HEK293 (cell line): ENCODE measurements around the gene KIF13A.

Source experiments
- CTCF ChIA-PET: fragments of 350-600 bp; formaldehyde crosslinking; extraction: SDS; loops from one replicate; lab custom pipeline; 2021; ENCODE audit warnings: antibody characterized with exemption; lab: Yijun Ruan, JAX
- POLR2A ChIA-PET: fragments of 300-600 bp; formaldehyde crosslinking; extraction: SDS; loops from one replicate; lab custom pipeline; 2020; ENCODE audit warnings: antibody characterized with exemption, inconsistent platforms; lab: Yijun Ruan, JAX
- H3K27ac ChIP-seq: fragments of 200-500 bp; sonication (Bioruptor generic); 2 replicates; pipeline ENCODE4 v1.5.1; 2014; ENCODE audit warnings: low read depth, low read length, control low read depth, inconsistent platforms; ENCODE audit errors: extremely low read depth
- H3K36me3 ChIP-seq, 2 experiments: fragments of 200-500 bp in 1 of 2; sonication (Bioruptor generic) in 1 of 2; 1 replicate in 1 of 2; 2 replicates in 1 of 2; pipeline ENCODE4 v1.5.1; 2014 to 2017; ENCODE audit warnings: inconsistent platforms in 2 of 2, low read length in 2 of 2; ENCODE audit not compliant: control insufficient read depth in 2 of 2, insufficient read depth in 1 of 2
- H3K4me1 ChIP-seq: fragments of 200-500 bp; sonication (Bioruptor generic); 2 replicates; pipeline ENCODE4 v1.5.1; 2014; ENCODE audit warnings: mild to moderate bottlenecking, low read length, inconsistent platforms; ENCODE audit not compliant: control insufficient read depth, insufficient read depth
- H3K4me3 ChIP-seq: 2 replicates; pipeline ENCODE4 v1.5.1; 2011; ENCODE audit warnings: low read depth, mild to moderate bottlenecking, control low read depth, low read length, moderate library complexity
- H3K9me3 ChIP-seq: fragments of 200-500 bp; sonication (Bioruptor generic); 2 replicates; pipeline ENCODE4 v1.5.1; 2014; ENCODE audit warnings: low read depth, low read length, inconsistent platforms; ENCODE audit not compliant: control insufficient read depth, insufficient read depth
- EGR2 ChIP-seq: fragments of 450-650 bp; formaldehyde crosslinking; IDR thresholded peaks from 2 replicates; pipeline ENCODE4 v1.5.1; 2016; ENCODE audit warnings: low read depth, missing biosample characterization, missing genetic modification characterization
- INSM2 ChIP-seq: fragments of 450-650 bp; formaldehyde crosslinking; IDR thresholded peaks from 2 replicates; pipeline ENCODE4 v1.5.1; 2016; ENCODE audit warnings: missing biosample characterization, missing genetic modification characterization
- KLF1 ChIP-seq: fragments of 450-650 bp; formaldehyde crosslinking; IDR thresholded peaks from 2 replicates; pipeline ENCODE4 v1.5.1; 2016; ENCODE audit warnings: missing biosample characterization, missing genetic modification characterization
- KLF10 ChIP-seq: fragments of 450-650 bp; IDR thresholded peaks from 2 replicates; pipeline ENCODE4 v1.5.1; 2018; ENCODE audit warnings: missing biosample characterization, mild to moderate bottlenecking, missing genetic modification characterization
- KLF16 ChIP-seq: fragments of 450-650 bp; formaldehyde crosslinking; IDR thresholded peaks from 2 replicates; pipeline ENCODE4 v1.5.1; 2017; ENCODE audit warnings: missing biosample characterization, missing genetic modification characterization
- OSR2 ChIP-seq: fragments of 450-650 bp; formaldehyde crosslinking; IDR thresholded peaks from 2 replicates; pipeline ENCODE4 v1.5.1; 2016; ENCODE audit warnings: missing biosample characterization, missing genetic modification characterization
- SALL2 ChIP-seq: fragments of 450-650 bp; formaldehyde crosslinking; IDR thresholded peaks from 2 replicates; pipeline ENCODE4 v1.5.0; 2017; ENCODE audit warnings: missing biosample characterization, mild to moderate bottlenecking, missing genetic modification characterization, borderline replicate concordance
- ZBTB6 ChIP-seq: fragments of 450-650 bp; formaldehyde crosslinking; IDR thresholded peaks from 2 replicates; pipeline ENCODE4 v1.5.1; 2017; ENCODE audit warnings: missing biosample characterization, missing genetic modification characterization
- ZNF37A ChIP-seq: fragments of 450-650 bp; IDR thresholded peaks from 2 replicates; pipeline ENCODE4 v1.5.1; 2018; ENCODE audit warnings: missing biosample characterization, missing genetic modification characterization
- ZNF416 ChIP-seq: fragments of 450-650 bp; formaldehyde crosslinking; IDR thresholded peaks from 2 replicates; pipeline ENCODE4 v1.5.1; 2016; ENCODE audit warnings: missing biosample characterization, missing genetic modification characterization
- ZNF510 ChIP-seq: fragments of 450-650 bp; formaldehyde crosslinking; IDR thresholded peaks from 2 replicates; pipeline ENCODE4 v1.5.1; 2018; ENCODE audit warnings: mild to moderate bottlenecking, missing genetic modification characterization, missing biosample characterization; ENCODE audit not compliant: insufficient replicate concordance
- ZNF513 ChIP-seq: fragments of 450-650 bp; IDR thresholded peaks from 2 replicates; pipeline ENCODE4 v1.5.1; 2018; ENCODE audit warnings: missing biosample characterization, missing genetic modification characterization
- ZNF558 ChIP-seq: fragments of 450-650 bp; formaldehyde crosslinking; IDR thresholded peaks from 2 replicates; pipeline ENCODE4 v1.5.1; 2016; ENCODE audit warnings: missing biosample characterization, missing genetic modification characterization
- ZNF629 ChIP-seq: fragments of 450-650 bp; formaldehyde crosslinking; IDR thresholded peaks from 2 replicates; pipeline ENCODE4 v1.5.1; 2017; ENCODE audit warnings: missing biosample characterization, missing genetic modification characterization
- ZNF645 ChIP-seq: fragments of 450-650 bp; formaldehyde crosslinking; IDR thresholded peaks from 2 replicates; pipeline ENCODE4; 2016; ENCODE audit warnings: missing biosample characterization, missing genetic modification characterization
- ZXDB ChIP-seq: fragments of 450-650 bp; formaldehyde crosslinking; IDR thresholded peaks from 2 replicates; pipeline ENCODE4 v1.5.1; 2016; ENCODE audit warnings: missing biosample characterization, missing genetic modification characterization
- TF ChIP-seq, protein P1 (sequence below): fragments of 450-650 bp; formaldehyde crosslinking; conservative IDR thresholded peaks from 2 replicates; pipeline ENCODE4 v1.5.1; 2016; ENCODE audit warnings: low read depth, missing biosample characterization, missing genetic modification characterization

Gene KIF13A

DNA sequence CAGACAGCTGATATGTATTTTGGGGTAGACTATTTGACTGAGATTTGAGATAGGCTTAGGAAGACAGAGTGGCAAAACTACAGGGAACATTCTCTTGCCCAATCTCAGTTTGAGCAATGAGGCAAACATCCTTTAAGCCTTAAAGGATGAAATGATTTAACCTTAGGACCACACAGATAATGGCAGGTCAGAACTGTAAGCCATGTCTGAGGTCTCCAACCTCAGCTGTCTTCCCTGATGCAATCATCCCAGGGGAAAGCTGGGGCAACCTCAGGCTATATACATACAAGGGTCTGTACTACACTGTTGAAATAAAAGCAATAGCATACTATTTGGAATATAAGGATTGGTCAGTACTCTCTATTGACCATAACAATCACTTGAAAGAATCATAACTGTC, 196.9 kb downstream of the KIF13A start:
- H3K4me1 ChIP-seq: no peaks in the 10 kb centered on the region
- CTCF ChIA-PET: interaction anchor here (0.7 kb wide), 2 partner anchors 25 to 128 kb away, joined by 3 to 4 read pairs; no protein-coding TSS in a partner anchor
- TF ChIP-seq KLF1 (tag by site-specific recombination) (no peak), ZNF629 (tag by site-specific recombination) (no peak), ZNF37A (tag by site-specific recombination) (no peak), ZNF510 (tag by site-specific recombination) (no peak), KLF10 (tag by site-specific recombination) (no peak), ZNF645 (tag by site-specific recombination) (no peak), OSR2 (tag by site-specific recombination) (no peak), SALL2 (tag by site-specific recombination) (no peak), ZNF558 (no peak), ZNF513 (tag by site-specific recombination) (no peak), INSM2 (no peak)
- TF ChIP-seq, protein P1, sequence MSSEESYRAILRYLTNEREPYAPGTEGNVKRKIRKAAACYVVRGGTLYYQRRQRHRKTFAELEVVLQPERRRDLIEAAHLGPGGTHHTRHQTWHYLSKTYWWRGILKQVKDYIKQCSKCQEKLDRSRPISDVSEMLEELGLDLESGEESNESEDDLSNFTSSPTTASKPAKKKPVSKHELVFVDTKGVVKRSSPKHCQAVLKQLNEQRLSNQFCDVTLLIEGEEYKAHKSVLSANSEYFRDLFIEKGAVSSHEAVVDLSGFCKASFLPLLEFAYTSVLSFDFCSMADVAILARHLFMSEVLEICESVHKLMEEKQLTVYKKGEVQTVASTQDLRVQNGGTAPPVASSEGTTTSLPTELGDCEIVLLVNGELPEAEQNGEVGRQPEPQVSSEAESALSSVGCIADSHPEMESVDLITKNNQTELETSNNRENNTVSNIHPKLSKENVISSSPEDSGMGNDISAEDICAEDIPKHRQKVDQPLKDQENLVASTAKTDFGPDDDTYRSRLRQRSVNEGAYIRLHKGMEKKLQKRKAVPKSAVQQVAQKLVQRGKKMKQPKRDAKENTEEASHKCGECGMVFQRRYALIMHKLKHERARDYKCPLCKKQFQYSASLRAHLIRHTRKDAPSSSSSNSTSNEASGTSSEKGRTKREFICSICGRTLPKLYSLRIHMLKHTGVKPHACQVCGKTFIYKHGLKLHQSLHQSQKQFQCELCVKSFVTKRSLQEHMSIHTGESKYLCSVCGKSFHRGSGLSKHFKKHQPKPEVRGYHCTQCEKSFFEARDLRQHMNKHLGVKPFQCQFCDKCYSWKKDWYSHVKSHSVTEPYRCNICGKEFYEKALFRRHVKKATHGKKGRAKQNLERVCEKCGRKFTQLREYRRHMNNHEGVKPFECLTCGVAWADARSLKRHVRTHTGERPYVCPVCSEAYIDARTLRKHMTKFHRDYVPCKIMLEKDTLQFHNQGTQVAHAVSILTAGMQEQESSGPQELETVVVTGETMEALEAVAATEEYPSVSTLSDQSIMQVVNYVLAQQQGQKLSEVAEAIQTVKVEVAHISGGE: no peak
- TF ChIP-seq, all 188 proteins: peak for 0
- Histone ChIP-seq H3K36me3 (peaks cover 8 to 21% of the 10 kb centered on the region in 2 experiments), H3K4me3 (no peak overlapping the region), H3K27ac (no peak overlapping the region), H3K9me3 (no peaks in the 10 kb centered on the region; the same call in 1 of the 2 replicates)
- POLR2A ChIA-PET: interaction anchor here (1.1 kb wide), 1 partner anchor 14 kb away, joined by 4 read pairs; no protein-coding TSS in a partner anchor

DNA sequence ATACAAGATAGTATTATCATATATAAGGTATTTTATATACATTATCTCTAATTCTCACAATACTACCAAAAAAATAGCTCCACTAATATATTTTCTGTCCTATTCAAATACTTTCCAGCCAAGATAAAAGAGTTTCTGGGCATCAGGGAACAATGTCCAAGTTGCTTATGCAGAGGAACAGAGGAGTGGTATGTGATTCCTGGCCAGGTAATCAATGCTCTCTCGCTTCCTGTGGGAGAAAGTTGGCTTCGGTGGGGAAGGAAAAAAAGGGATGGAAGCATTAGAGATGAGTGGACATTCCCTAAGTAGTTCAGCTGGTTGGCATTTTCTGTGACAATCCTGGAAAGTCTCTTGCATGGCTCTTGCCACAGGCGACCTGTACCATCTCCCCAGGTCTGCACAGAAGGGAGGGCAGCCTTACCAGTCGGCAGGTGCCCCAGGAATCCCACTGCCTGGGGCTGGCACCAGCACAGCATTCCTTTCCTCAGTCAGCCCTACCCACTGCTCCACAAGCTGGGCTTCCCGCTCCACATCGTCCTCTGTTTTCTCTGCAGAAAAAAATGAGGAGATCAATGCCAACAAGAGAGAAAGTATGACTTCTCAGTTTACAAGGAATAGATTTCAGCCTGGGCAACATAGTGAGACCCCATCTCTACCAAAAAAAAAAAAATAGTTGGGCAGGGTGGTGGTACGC, 202.2 kb downstream of the KIF13A start:
- ChIA-PET CTCF (interaction anchor here (2.4 kb wide), 1 partner anchor 19 kb away, joined by 13 read pairs; no protein-coding TSS in a partner anchor), POLR2A (no interaction called here)
- no peak overlapping the region for H3K27ac ChIP-seq
- no peak overlapping the region for H3K4me3 ChIP-seq
- H3K9me3 ChIP-seq: no peaks in the 10 kb centered on the region
- TF ChIP-seq KLF16: no peak
- no peak for TF ChIP-seq EGR2 (tag by site-specific recombination)
- no peak for TF ChIP-seq ZBTB6
- no peak for TF ChIP-seq ZXDB
- TF ChIP-seq ZNF416 (tag by site-specific recombination): no peak
- H3K36me3 ChIP-seq: peaks cover 22 to 24% of the 10 kb centered on the region in 2 experiments
- no peaks in the 10 kb centered on the region for H3K4me1 ChIP-seq
